ENCODE data around the gene CDK11B. TPM values are rescaled to one million over a fixed set of nuclear protein-coding genes. Genes with fewer than 3 reads are reported as not detected.

Gene CDK11B
- total RNA-seq, 1 donor from 2014 or later, result 28.5 TPM

DNA sequence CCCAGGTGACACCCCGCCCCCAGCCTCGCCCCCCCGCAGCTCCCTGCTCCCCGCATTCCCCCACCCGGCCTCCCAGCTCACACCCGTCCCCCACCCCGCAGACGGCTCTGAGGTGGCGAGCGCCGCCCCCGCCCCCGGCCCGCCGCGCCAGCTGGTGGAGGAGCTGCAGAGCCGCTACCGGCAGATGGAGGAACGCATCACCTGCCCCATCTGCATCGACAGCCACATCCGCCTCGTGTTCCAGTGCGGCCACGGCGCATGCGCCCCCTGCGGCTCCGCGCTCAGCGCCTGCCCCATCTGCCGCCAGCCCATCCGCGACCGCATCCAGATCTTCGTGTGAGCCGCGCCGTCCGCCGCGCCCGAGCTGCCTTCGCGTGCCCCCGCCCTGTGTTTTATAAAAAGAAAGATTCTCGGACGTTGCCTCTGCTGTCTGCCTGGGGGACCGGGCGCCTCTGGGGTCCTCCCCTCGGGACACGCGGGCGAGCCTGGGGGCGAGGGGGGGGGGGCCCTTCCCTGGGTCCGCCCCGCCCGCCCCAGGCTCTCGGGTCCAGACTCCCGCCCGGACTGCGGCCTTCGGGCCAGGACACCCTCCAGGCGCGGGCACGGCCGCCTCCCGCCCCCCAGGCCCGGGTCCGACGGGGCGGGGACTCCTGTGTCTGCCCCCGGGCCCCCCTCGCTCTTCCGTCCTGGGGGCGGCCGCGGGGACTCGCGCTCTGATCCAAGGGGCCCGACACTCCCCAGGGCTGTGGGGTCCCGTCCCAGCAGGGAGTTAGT, 28.4 kb downstream of the CDK11B start:
- CTCF ChIA-PET, result no interaction called here
- POLR2A ChIA-PET, result interaction anchor here (0.5 to 4.1 kb wide), 12 partner anchors 10 to 918 kb away, joined by 3 to 35 read pairs (median 5); partner anchors contain the start of gene MIB2
- no peaks in the 10 kb centered on the region for H3K36me3 Mint-ChIP-seq (ENCODE audit: low read depth)
- peak overlapping the region; percentile 82 for H3K27ac Mint-ChIP-seq
- peak overlapping the region; percentile 82 for H3K4me3 Mint-ChIP-seq
- TF ChIP-seq, protein P1, sequence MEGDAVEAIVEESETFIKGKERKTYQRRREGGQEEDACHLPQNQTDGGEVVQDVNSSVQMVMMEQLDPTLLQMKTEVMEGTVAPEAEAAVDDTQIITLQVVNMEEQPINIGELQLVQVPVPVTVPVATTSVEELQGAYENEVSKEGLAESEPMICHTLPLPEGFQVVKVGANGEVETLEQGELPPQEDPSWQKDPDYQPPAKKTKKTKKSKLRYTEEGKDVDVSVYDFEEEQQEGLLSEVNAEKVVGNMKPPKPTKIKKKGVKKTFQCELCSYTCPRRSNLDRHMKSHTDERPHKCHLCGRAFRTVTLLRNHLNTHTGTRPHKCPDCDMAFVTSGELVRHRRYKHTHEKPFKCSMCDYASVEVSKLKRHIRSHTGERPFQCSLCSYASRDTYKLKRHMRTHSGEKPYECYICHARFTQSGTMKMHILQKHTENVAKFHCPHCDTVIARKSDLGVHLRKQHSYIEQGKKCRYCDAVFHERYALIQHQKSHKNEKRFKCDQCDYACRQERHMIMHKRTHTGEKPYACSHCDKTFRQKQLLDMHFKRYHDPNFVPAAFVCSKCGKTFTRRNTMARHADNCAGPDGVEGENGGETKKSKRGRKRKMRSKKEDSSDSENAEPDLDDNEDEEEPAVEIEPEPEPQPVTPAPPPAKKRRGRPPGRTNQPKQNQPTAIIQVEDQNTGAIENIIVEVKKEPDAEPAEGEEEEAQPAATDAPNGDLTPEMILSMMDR (IDR thresholded peaks at IDR 0.05), result no peak
- H3K4me1 Mint-ChIP-seq, result peaks cover 6% of the 10 kb centered on the region
- H3K9me3 Mint-ChIP-seq, result no peaks in the 10 kb centered on the region
- ATAC-seq (ENCODE audit: low read depth) (peak; percentile 80), DNase-seq (peak; percentile 90)
- peaks cover 4% of the 10 kb centered on the region for H3K27me3 Mint-ChIP-seq
- intact Hi-C loops (cut with micrococcal nuclease), result loop anchor here (2.0 to 5.0 kb wide), 3 partner anchors 16 to 277 kb away; partner anchors contain the start of genes MIB2 and SSU72

DNA sequence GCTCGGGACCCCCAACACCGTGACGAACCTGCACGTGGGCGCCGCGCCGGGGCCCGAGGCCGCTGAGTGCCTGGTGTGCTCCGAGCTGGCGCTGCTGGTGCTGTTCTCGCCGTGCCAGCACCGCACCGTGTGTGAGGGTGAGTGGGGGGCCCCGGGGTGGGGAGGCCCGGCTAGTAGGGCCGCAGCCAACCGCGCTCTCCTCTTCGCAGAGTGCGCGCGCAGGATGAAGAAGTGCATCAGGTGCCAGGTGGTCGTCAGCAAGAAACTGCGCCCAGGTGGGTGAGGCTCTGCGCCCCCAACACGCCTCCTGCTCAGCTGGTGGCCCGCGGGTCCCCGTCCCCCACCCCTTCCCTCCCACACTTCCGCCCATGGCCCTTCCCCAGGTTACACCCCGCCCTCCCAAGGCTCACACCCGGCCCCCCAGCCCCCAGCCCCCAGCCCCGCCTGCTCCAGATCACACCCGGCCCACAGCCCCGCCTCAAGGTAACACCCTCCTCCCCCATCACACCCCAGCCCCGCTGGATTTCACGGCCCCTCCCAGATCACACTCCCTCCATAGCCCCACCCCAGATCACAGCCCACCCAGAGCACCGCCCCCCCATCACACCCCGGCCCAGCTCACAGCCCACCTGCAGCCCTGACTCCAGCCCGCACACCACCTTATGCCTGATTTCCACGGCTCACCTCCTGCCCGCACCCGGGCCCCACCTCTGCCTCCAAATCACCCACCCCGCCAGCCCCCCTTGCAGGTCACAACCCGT, 29.2 kb downstream of the CDK11B start:
- H3K9me3 Mint-ChIP-seq, result no peaks in the 10 kb centered on the region
- H3K4me1 Mint-ChIP-seq, result peaks cover 6% of the 10 kb centered on the region
- TF ChIP-seq, protein P1 (IDR thresholded peaks at IDR 0.05), result no peak
- H3K4me3 Mint-ChIP-seq, result peak overlapping the region; percentile 62
- POLR2A ChIA-PET, result interaction anchor here (0.5 to 4.1 kb wide), 11 partner anchors 9 to 817 kb away, joined by 3 to 35 read pairs (median 4); partner anchors contain the start of gene MIB2
- no peaks in the 10 kb centered on the region for H3K36me3 Mint-ChIP-seq (ENCODE audit: low read depth)
- DNase-seq, result no peak
- H3K27ac Mint-ChIP-seq, result peak overlapping the region; percentile 35
- CTCF ChIA-PET, result no interaction called here
- peaks cover 4% of the 10 kb centered on the region for H3K27me3 Mint-ChIP-seq
- intact Hi-C loops (cut with micrococcal nuclease), result loop anchor here (2.0 to 5.0 kb wide), 3 partner anchors 15 to 278 kb away; partner anchors contain the start of genes MIB2 and SSU72
- ATAC-seq (ENCODE audit: low read depth), result peak; percentile 48

DNA sequence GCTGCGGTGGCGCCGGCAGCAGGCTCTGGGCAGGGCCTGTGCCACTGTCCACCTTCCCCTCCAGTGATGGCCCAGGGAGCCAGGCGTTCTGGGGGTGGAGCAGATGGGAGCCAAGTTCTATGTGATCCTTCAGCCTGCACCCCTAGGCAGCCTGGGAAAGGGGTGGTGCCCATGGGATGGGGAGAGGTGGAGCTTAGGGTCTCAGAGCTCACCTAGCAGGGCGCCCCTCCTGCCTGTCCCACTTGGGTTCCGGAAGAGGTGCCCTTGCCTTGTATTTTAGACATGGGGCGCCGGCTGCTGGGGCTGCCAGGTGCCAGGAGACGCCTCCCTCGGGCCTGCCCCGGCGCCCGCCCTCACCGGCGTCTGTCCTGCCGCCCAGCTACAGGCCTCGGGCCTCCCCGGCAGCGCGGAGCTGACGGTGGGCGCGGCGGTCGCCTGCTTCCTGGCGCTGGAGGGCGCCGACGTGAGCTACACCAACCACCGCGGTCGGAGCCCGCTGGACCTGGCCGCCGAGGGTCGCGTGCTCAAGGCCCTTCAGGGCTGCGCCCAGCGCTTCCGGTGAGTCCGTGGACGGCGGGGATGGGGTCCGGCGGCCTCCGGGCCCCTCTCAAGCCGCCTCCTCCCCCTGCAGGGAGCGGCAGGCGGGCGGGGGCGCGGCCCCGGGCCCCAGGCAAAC, 29.9 kb downstream of the CDK11B start:
- peaks cover 4% of the 10 kb centered on the region for H3K27me3 Mint-ChIP-seq
- no peak overlapping the region for H3K27ac Mint-ChIP-seq
- ChIA-PET POLR2A (interaction anchor here (0.5 to 4.1 kb wide), 7 partner anchors 9 to 817 kb away, joined by 3 to 35 read pairs (median 4); partner anchors contain the start of gene MIB2), CTCF (no interaction called here)
- no peak overlapping the region for H3K4me3 Mint-ChIP-seq
- DNase-seq, result no peak
- no peaks in the 10 kb centered on the region for H3K36me3 Mint-ChIP-seq (ENCODE audit: low read depth)
- peaks cover 6% of the 10 kb centered on the region for H3K4me1 Mint-ChIP-seq
- no peak for ATAC-seq (ENCODE audit: low read depth)
- no peaks in the 10 kb centered on the region for H3K9me3 Mint-ChIP-seq
- TF ChIP-seq, protein P1 (IDR thresholded peaks at IDR 0.05), result no peak
- intact Hi-C loops (cut with micrococcal nuclease), result no loop called here

DNA sequence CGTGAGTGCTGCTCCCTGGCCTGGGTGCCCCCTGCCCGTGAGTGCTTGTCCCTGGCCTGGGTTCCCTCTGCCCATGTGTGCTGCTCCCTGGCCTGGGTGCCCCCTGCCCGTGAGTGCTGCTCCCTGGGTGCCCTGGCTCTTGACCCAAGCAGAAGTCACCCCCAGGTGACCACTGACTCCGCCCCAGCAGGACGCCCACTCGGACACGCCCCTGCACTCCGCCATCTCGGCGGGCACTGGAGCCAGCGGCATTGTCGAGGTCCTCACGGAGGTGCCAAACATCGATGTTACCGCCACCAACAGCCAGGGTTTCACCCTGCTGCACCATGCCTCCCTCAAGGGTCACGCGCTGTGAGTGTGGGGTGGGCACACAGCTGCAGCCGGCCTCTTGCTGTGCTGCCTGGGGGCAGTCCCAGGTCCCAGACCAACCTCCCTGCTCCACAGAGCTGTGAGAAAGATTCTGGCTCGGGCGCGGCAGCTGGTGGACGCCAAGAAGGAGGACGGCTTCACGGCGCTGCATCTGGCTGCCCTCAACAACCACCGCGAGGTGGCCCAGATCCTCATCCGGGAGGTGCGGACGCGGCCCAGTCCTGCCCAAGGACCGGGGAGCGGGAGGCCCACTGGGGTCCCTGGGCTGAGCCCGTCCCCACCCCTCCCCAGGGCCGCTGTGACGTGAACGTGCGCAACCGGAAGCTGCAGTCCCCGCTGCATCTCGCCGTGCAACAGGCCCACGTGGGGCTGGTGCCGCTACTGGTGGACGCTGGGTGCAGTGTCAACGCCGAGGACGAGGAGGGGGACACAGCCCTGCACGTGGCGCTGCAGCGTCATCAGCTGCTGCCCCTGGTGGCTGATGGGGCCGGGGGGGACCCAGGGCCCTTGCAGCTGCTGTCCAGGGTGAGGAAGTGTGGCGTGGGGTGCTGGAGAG, 30.7 kb downstream of the CDK11B start:
- ChIA-PET POLR2A (interaction anchor here (0.5 to 4.1 kb wide), 2 partner anchors 12 to 159 kb away, joined by 3 to 35 read pairs; partner anchors contain the start of gene MIB2), CTCF (no interaction called here)
- TF ChIP-seq, protein P1 (IDR thresholded peaks at IDR 0.05), result no peak
- peaks cover 6% of the 10 kb centered on the region for H3K4me1 Mint-ChIP-seq
- H3K27ac Mint-ChIP-seq, result no peak overlapping the region
- peaks cover 4% of the 10 kb centered on the region for H3K27me3 Mint-ChIP-seq
- H3K36me3 Mint-ChIP-seq (ENCODE audit: low read depth), result no peaks in the 10 kb centered on the region
- no peaks in the 10 kb centered on the region for H3K9me3 Mint-ChIP-seq
- intact Hi-C loops (cut with micrococcal nuclease), result no loop called here
- H3K4me3 Mint-ChIP-seq, result no peak overlapping the region
- ATAC-seq (ENCODE audit: low read depth), result no peak
- DNase-seq, result no peak
